ENCODE results near the gene PADI3. TPM values are rescaled to one million over a fixed set of nuclear protein-coding genes. Genes with fewer than 3 reads are reported as not detected.
"Not testable (repeated sequence)": the region's sequence is repeated elsewhere in the genome, so short reads cannot be mapped to it uniquely, and the experiment has no call there.

Gene PADI3
- total RNA-seq, 1 donor from 2014 or later = not detected

GRCh38 chr1:17315542-17316130 lies 66.7 kb downstream of the PADI3 start:
- intact Hi-C loops (cut with DNase I) = no loop called here
- no peak for DNase-seq (ENCODE audit: low spot score)

- no peak for DNase-seq (ENCODE audit: low spot score)
- intact Hi-C loops (cut with DNase I) = no loop called here
Observed at GRCh38 chr1:17316704-17317103, 67.8 kb downstream of the PADI3 start.

- DNase-seq (ENCODE audit: low spot score) = no peak
Observed at GRCh38 chr1:17318262-17318661, 69.4 kb downstream of the PADI3 start.

GRCh38 chr1:17319561-17320350 lies 70.9 kb downstream of the PADI3 start:
- intact Hi-C loops (cut with DNase I) = no loop called here
- DNase-seq (ENCODE audit: low spot score) = no peak

More at GRCh38 chr1:17318262-17318661, 69.4 kb downstream of the PADI3 start:
- intact Hi-C loops (cut with DNase I) = no loop called here

- intact Hi-C loops (cut with DNase I); DNase-seq (ENCODE audit: low spot score): not testable (repeated sequence)
Observed at GRCh38 chr1:17321857-17322390, 73.0 kb downstream of the PADI3 start.

- intact Hi-C loops (cut with DNase I) = no loop called here
- DNase-seq (ENCODE audit: low spot score) = no peak
Observed at GRCh38 chr1:17328855-17329254, 80.0 kb downstream of the PADI3 start.

- intact Hi-C loops (cut with DNase I) = no loop called here
- no peak for DNase-seq (ENCODE audit: low spot score)
Observed at GRCh38 chr1:17329610-17330009, 80.7 kb downstream of the PADI3 start.

GRCh38 chr1:17330856-17331255 lies 82.0 kb downstream of the PADI3 start:
- no peak for DNase-seq (ENCODE audit: low spot score)
- intact Hi-C loops (cut with DNase I) = no loop called here

- intact Hi-C loops (cut with DNase I) = no loop called here
- DNase-seq (ENCODE audit: low spot score) = no peak
Observed at GRCh38 chr1:17333081-17333480, 84.2 kb downstream of the PADI3 start.

Small RNA genes lying within 50 kb of the gene (microRNA-seq; reads per million reads assigned to microRNA genes)
- not detected for gene MIR3972

Other genes with a start within 250 kb of the PADI3 start
- 13.3 TPM for gene ATP13A2, start 237.2 kb upstream of the PADI3 start, total RNA-seq
- 260 TPM for gene SDHB, start 195.1 kb upstream of the PADI3 start, total RNA-seq
- 1.3 TPM for gene PADI2, start 129.6 kb upstream of the PADI3 start, total RNA-seq
- gene PADI1, start 44.0 kb upstream of the PADI3 start, total RNA-seq = not detected
- 2.7 TPM for gene PADI4, start 59.1 kb downstream of the PADI3 start, total RNA-seq
- gene PADI6, start 123.1 kb downstream of the PADI3 start, total RNA-seq = not detected
- 14.5 TPM for gene RCC2, start 190.6 kb downstream of the PADI3 start, total RNA-seq